C4-2B (cell line): ENCODE data around the gene TRIM63.

ENCODE experiments used
- H3K27ac ChIP-seq: fragments of 450-650 bp; 2 replicates; pipeline ENCODE4 v1.5.1; 2017
- ZFX ChIP-seq: fragments of 450-650 bp; IDR thresholded peaks from 2 replicates; pipeline ENCODE4 v1.6.1; 2017
- TF ChIP-seq, protein P1 (sequence below): fragments of 450-650 bp; conservative IDR thresholded peaks from 2 replicates; pipeline ENCODE4 v1.5.1; 2017; ENCODE audit warnings: mild to moderate bottlenecking

The TRIM63 gene

DNA sequence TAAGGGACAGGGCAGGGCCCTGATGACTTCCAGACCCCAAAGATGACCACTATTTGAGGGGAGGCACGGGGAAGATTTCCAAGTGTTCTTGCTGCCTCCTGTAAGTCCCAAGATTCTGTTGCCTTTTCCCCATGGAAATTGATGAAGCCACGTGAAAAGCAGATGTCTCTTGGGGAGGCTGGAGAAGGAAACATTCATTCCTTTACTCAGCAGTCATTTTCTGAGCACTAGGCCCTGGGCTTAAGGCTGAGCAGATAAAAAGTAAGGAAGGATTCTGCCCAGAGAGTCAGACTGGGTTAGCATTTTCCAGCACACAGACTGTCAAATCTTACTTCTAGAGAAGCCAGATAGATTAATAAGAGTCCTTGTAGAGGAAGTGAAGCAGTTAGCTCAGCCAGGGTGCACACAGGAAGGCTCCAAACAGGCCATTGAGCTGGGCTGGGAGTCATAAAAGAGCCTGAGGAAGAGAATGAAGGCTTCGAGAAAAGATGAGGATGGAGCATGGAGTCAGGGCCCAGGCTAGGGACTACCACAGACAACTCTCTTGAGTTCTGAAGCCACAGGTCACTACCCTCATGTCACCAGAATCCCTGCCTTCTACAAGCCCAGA, 35.7 kb downstream of the TRIM63 start:
- no peak for TF ChIP-seq ZFX
- TF ChIP-seq, protein P1, sequence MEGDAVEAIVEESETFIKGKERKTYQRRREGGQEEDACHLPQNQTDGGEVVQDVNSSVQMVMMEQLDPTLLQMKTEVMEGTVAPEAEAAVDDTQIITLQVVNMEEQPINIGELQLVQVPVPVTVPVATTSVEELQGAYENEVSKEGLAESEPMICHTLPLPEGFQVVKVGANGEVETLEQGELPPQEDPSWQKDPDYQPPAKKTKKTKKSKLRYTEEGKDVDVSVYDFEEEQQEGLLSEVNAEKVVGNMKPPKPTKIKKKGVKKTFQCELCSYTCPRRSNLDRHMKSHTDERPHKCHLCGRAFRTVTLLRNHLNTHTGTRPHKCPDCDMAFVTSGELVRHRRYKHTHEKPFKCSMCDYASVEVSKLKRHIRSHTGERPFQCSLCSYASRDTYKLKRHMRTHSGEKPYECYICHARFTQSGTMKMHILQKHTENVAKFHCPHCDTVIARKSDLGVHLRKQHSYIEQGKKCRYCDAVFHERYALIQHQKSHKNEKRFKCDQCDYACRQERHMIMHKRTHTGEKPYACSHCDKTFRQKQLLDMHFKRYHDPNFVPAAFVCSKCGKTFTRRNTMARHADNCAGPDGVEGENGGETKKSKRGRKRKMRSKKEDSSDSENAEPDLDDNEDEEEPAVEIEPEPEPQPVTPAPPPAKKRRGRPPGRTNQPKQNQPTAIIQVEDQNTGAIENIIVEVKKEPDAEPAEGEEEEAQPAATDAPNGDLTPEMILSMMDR: no peak
- H3K27ac ChIP-seq: no peak overlapping the region

DNA sequence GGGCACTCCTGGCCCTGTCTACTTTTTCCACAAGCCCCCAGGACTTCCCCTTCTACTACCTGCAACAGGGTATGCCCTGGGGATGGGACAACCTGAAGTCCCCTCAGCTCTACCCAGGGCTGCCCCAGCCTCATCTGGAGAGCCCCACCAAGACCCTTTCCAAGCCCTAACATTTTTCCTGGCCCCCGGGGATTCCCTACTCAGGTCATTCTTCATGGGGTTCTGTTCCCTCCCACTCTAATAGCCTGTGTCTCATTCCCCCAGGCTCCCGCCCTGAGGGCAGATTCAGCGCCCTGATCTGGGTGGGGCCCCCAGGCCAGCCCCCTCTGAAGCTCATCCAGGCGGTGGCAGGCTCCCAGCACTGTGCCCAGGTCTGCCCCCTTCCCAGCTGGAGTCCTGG, 36.2 kb downstream of the TRIM63 start:
- no peak for TF ChIP-seq ZFX
- TF ChIP-seq, protein P1: no peak

DNA sequence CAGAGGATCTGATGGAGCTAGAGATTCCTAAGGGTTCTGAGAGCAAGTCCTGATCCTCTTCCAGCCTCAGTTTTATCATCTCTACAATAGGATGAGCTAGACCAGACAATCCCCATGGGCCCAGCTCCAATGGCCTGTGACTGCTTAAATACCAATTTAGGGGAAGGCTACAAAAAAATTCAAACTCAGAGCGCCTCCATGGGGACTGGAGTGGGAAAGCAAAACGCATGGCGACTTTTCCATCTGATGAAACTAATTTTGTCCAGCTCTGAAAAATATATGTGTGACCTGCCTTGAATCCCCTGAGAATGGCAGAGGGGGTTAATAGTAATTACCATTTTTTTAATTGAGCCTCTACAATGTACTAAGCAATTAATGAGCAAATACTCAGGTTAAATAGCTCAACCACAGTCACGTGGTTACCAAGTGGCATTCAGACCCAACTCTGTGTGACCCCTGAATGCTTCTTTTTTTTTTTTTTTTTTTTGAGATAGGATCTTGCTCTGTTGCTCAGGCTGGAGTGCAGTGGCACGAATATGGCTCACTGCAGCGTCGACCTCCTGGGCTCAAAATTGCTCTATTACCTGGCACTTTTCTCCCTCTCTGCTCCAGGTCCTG, 37.5 kb downstream of the TRIM63 start:
- H3K27ac ChIP-seq: no peak overlapping the region
- no peak for TF ChIP-seq ZFX
- TF ChIP-seq, protein P1: no peak; the same call in 1 of the 2 replicates

More for the DNA sequence above, 36.2 kb downstream of the TRIM63 start:
- no peak overlapping the region for H3K27ac ChIP-seq

DNA sequence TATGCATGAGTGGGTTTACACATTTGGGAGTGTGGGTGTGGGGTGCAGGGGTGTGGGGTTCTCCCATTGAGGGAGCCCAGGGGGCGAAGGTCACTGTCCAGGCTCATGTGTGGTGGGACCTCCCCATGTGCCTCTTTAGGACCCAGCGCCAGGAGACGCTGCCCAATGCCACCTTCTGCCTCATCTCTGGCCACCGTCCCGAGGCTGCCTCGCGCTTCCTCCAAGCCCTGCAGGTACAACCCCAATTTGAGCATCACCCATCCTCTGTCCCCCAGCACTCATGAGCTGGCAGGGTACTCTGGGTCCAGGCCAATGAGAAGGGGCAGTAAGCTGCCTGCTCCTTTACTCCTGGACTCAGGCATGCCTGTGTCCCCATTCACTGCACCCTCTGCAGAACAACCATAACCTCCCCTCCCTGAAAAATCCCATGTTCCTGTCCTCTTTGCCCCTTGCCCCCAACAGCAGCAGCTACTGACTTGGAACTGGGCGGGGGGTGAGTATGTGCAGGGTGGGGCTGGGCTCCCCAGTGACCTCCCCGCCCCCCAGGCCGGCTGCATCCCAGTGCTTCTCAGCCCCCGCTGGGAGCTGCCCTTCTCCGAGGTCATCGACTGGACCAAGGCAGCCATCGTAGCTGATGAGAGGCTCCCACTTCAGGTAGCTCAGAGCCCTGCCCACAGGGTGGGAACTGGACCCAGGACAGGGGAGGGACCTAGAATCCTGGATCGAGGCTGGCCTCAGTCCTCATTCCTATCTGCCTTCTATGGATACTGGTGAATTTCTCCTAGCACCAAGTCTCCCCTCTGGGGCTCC, 38.2 kb downstream of the TRIM63 start:
- no peak overlapping the region for H3K27ac ChIP-seq
- TF ChIP-seq, protein P1: no peak
- no peak for TF ChIP-seq ZFX

DNA sequence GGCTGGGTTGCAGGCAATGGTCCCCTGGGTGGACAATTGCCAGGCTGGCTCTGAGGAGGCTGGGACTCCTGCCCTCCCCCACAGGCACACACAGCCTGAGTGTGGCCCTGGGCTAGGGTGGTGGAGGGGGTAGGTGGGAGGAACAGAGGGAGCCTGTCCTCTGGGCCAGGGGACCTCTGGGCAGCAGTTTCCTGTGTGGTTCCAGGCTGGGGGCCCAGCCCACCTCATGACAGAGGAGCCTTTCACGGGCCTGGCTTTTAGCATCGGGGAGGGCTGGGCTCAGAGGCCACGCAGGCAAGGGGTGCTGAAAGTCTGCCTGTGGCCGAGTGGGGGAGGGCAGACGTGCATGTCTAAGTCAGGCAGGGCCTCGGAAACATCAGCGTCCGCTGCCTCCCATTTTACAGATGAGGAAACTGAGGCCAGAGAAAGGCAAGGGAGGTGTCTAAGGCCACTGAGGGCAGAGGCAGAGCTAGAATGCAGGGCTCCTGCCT, 38.9 kb downstream of the TRIM63 start:
- TF ChIP-seq ZFX: no peak
- TF ChIP-seq, protein P1: no peak
- no peak overlapping the region for H3K27ac ChIP-seq

DNA sequence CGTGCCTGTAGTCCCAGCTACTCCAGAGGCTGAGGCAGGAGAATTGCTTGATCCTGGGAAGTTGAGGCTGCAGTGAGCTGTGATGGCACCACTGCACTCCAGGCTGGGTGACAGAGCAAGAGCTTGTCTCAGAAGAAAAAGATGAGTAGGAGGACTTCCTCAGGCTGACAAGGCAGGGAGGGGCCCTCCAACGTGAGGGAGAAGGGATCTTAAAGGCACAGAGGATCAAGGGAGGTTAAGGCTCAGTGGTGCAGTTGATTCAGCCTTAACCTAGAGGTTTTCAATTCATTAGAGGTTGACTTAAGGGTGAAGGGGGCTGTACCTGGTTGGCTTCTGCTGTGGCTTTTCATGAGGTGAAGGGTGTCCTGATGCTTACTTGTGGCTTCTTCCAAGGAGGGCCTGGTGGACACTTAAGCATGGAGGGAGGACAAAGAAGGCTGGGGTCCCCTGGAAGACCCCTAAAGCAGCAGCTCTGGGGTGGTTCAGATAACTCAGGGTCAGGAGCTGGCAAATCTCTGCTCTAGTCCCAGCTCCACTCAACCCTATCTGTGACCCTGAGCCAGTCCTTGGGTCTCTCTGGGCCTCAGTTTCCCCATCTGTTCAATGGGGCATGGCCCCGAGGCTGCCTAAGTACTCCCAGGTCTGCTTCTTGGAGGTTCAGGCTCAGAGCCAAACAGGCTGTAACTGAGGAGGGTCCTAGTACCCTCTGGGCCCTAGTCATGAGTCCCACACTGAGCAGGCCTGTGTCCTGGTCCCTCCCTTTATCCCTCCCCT, 39.5 kb downstream of the TRIM63 start:
- no peak for TF ChIP-seq ZFX
- TF ChIP-seq, protein P1: no peak

More for the DNA sequence above, 39.5 kb downstream of the TRIM63 start:
- no peak overlapping the region for H3K27ac ChIP-seq
